OCI-LY1 (cell line): ENCODE measurements around the gene WBP2.
"Not testable (repeated sequence)": the region's sequence is repeated elsewhere in the genome, so short reads cannot be mapped to it uniquely, and the experiment has no call there.

Experiments
- H2AFZ ChIP-seq: fragments of 200-600 bp; sonication (generic), shearing (Covaris generic); 2 replicates; pipeline ENCODE4 v1.6.0; 2014; ENCODE audit warnings: antibody characterized with exemption, mild to moderate bottlenecking, low read length
- H3F3A ChIP-seq: fragments of 200-600 bp; sonication (generic), shearing (Covaris generic); 2 replicates; pipeline ENCODE4 v1.6.0; 2014; ENCODE audit warnings: mild to moderate bottlenecking, antibody characterized with exemption, low read length, moderate library complexity; ENCODE audit not compliant: insufficient read depth
- H3K27ac ChIP-seq: fragments of 200-600 bp; sonication (generic); 2 replicates; pipeline ENCODE4 v1.5.1; 2014; ENCODE audit warnings: low read length, mixed run types, mild to moderate bottlenecking, low read depth; ENCODE audit not compliant: poor library complexity, severe bottlenecking
- H3K27me3 ChIP-seq: fragments of 200-600 bp; sonication (generic); 2 replicates; pipeline ENCODE4 v1.6.0; 2014; ENCODE audit warnings: antibody characterized with exemption, mild to moderate bottlenecking, low read length, moderate library complexity; ENCODE audit not compliant: insufficient read depth
- H3K36me3 ChIP-seq: fragments of 200-600 bp; sonication (generic); 2 replicates; pipeline ENCODE4 v1.6.1; 2014; ENCODE audit warnings: mild to moderate bottlenecking, antibody characterized with exemption, low read length, moderate library complexity, mixed read lengths; ENCODE audit not compliant: insufficient read depth
- H3K4me1 ChIP-seq: fragments of 200-600 bp; sonication (generic); 2 replicates; pipeline ENCODE4 v1.5.1; 2014; ENCODE audit warnings: mild to moderate bottlenecking, low read length, moderate library complexity; ENCODE audit not compliant: insufficient read depth, severe bottlenecking
- H3K4me2 ChIP-seq: fragments of 200-600 bp; sonication (generic), shearing (Covaris generic); 2 replicates; pipeline ENCODE4 v1.6.1; 2014; ENCODE audit warnings: low read length
- H3K4me3 ChIP-seq: fragments of 200-600 bp; sonication (generic); 2 replicates; pipeline ENCODE4 v1.5.1; 2014; ENCODE audit warnings: low read length, low read depth, mild to moderate bottlenecking, mixed read lengths; ENCODE audit not compliant: poor library complexity, severe bottlenecking
- H3K79me2 ChIP-seq: fragments of 200-600 bp; shearing (Covaris generic); 2 replicates; pipeline ENCODE4 v1.6.1; 2016; ENCODE audit warnings: mixed run types, low read length, mixed read lengths; ENCODE audit not compliant: insufficient read depth
- H3K9ac ChIP-seq: fragments of 200-600 bp; sonication (generic), shearing (Covaris generic); 2 replicates; pipeline ENCODE4 v1.6.1; 2014; ENCODE audit warnings: mild to moderate bottlenecking, low read length, mixed read lengths
- H3K9me2 ChIP-seq: fragments of 200-600 bp; sonication (generic), shearing (Covaris generic); 2 replicates; pipeline ENCODE4 v1.6.1; 2014; ENCODE audit warnings: low read depth, mild to moderate bottlenecking, low read length, mixed read lengths
- H3K9me3 ChIP-seq: fragments of 200-600 bp; shearing (Covaris generic); 2 replicates; pipeline ENCODE4 v1.6.1; 2014; ENCODE audit warnings: low read length, mixed read lengths
- H4K20me1 ChIP-seq: fragments of 200-600 bp; sonication (generic), shearing (Covaris generic); 2 replicates; pipeline ENCODE4 v1.6.0; 2016; ENCODE audit warnings: mild to moderate bottlenecking, low read length; ENCODE audit not compliant: insufficient read depth
- CTCF ChIP-seq: fragments of 200-600 bp; sonication (generic), shearing (Covaris generic); IDR thresholded peaks from 2 replicates; pipeline ENCODE4 v1.5.1; 2017; ENCODE audit warnings: mild to moderate bottlenecking, antibody characterized with exemption, low read length, moderate library complexity, mixed read lengths
- EZH2 ChIP-seq: fragments of 200-600 bp; sonication (generic), shearing (Covaris generic); IDR thresholded peaks from 2 replicates; pipeline ENCODE4 v1.8.0; 2017; ENCODE audit warnings: borderline replicate concordance, mixed run types, mild to moderate bottlenecking, antibody characterized with exemption, low read length, moderate library complexity, mixed read lengths

Gene WBP2

GRCh38 chr17:75854881-75855309, 240 bp downstream of the WBP2 start:
- Histone ChIP-seq H3K27ac (no peak overlapping the region), H3K4me3 (peak overlapping the region; percentile 83), H3K9me2 (no peaks in the 10 kb centered on the region), H2AFZ (no peak overlapping the region), H3K36me3 (peaks cover 14% of the 10 kb centered on the region; the same call in 1 of the 2 replicates), H3K79me2 (no peaks in the 10 kb centered on the region), H3K4me2 (peak overlapping the region; percentile 92), H3F3A (no peaks in the 10 kb centered on the region), H4K20me1 (no peaks in the 10 kb centered on the region), H3K9me3 (no peaks in the 10 kb centered on the region), H3K4me1 (peaks cover 39% of the 10 kb centered on the region), H3K27me3 (no peaks in the 10 kb centered on the region), H3K9ac (peak overlapping the region; percentile 70)
- no peak for TF ChIP-seq CTCF
- no peak for TF ChIP-seq EZH2

- H3K9me3 ChIP-seq = no peaks in the 10 kb centered on the region
- no peak overlapping the region for H2AFZ ChIP-seq
- H4K20me1 ChIP-seq = no peaks in the 10 kb centered on the region
- H3K27ac ChIP-seq = no peak overlapping the region
- peak overlapping the region; percentile 70 for H3K9ac ChIP-seq
- TF ChIP-seq CTCF = no peak
- TF ChIP-seq EZH2 = no peak
- peak overlapping the region; percentile 83 for H3K4me3 ChIP-seq
- no peaks in the 10 kb centered on the region for H3K27me3 ChIP-seq
- no peaks in the 10 kb centered on the region for H3K9me2 ChIP-seq
- peaks cover 34% of the 10 kb centered on the region for H3K4me1 ChIP-seq
- no peaks in the 10 kb centered on the region for H3F3A ChIP-seq
- H3K79me2 ChIP-seq = no peaks in the 10 kb centered on the region
- H3K36me3 ChIP-seq = peaks cover 20% of the 10 kb centered on the region; the same call in 1 of the 2 replicates
- peak overlapping the region; percentile 92 for H3K4me2 ChIP-seq
Measured at GRCh38 chr17:75854101-75854748, 910 bp downstream of the WBP2 start.

GRCh38 chr17:75853433-75853832, 1.7 kb downstream of the WBP2 start:
- no peaks in the 10 kb centered on the region for H4K20me1 ChIP-seq
- H3K79me2 ChIP-seq = no peaks in the 10 kb centered on the region
- no peak overlapping the region for H2AFZ ChIP-seq
- no peaks in the 10 kb centered on the region for H3F3A ChIP-seq
- H3K27me3 ChIP-seq = no peaks in the 10 kb centered on the region
- no peaks in the 10 kb centered on the region for H3K9me3 ChIP-seq
- H3K9ac ChIP-seq = no peak overlapping the region
- H3K9me2 ChIP-seq = no peaks in the 10 kb centered on the region
- H3K4me3 ChIP-seq = no peak overlapping the region
- H3K4me2 ChIP-seq = no peak overlapping the region
- H3K27ac ChIP-seq = no peak overlapping the region
- H3K4me1 ChIP-seq = peaks cover 26% of the 10 kb centered on the region
- TF ChIP-seq CTCF (no peak), EZH2 (no peak)
- peaks cover 27% of the 10 kb centered on the region; the same call in 1 of the 2 replicates for H3K36me3 ChIP-seq

GRCh38 chr17:75851693-75851991, 3.5 kb downstream of the WBP2 start:
- H3K9me3 ChIP-seq, H2AFZ ChIP-seq, H3K4me2 ChIP-seq, H3F3A ChIP-seq, H3K9ac ChIP-seq, H3K9me2 ChIP-seq, H3K27me3 ChIP-seq, H4K20me1 ChIP-seq, H3K4me3 ChIP-seq, H3K79me2 ChIP-seq, H3K27ac ChIP-seq: not testable (repeated sequence)
- Histone ChIP-seq H3K4me1 (peaks cover 15% of the 10 kb centered on the region), H3K36me3 (peaks cover 43% of the 10 kb centered on the region; the same call in 1 of the 2 replicates)
